ENCODE data around the gene LTBP3.

GRCh38 chr11:65555693-65556231 is 2.4 kb downstream of the LTBP3 start:
- TF ChIP-seq CTCF (IDR thresholded peaks at IDR 0.05) (no peak), POLR2A (IDR thresholded peaks at IDR 0.05) (no peak), EP300 (IDR thresholded peaks at IDR 0.05) (no peak)
